ENCODE measurements around the gene TBCD.

TBCD gene

GRCh38 chr17:82925336-82925735 lies 173.5 kb downstream of the TBCD start:
- H3K4me3 ChIP-seq (ENCODE audit: low read length): no peak overlapping the region
- no peak for TF ChIP-seq CTCF (IDR thresholded peaks at IDR 0.05; ENCODE audit: insufficient read depth, low read depth, low read length, missing control alignments)
- DNase-seq (ENCODE audit: low read depth): no peak

GRCh38 chr17:82926081-82926480 lies 174.2 kb downstream of the TBCD start:
- DNase-seq (ENCODE audit: low read depth): no peak

GRCh38 chr17:82926716-82927115 lies 174.9 kb downstream of the TBCD start:
- H3K4me3 ChIP-seq (ENCODE audit: low read length): no peak overlapping the region
- no peak for TF ChIP-seq CTCF (IDR thresholded peaks at IDR 0.05; ENCODE audit: insufficient read depth, low read depth, low read length, missing control alignments)
- DNase-seq (ENCODE audit: low read depth): no peak

More at GRCh38 chr17:82926081-82926480, 174.2 kb downstream of the TBCD start:
- no peak overlapping the region for H3K4me3 ChIP-seq (ENCODE audit: low read length)
- TF ChIP-seq CTCF (IDR thresholded peaks at IDR 0.05; ENCODE audit: insufficient read depth, low read depth, low read length, missing control alignments): no peak

GRCh38 chr17:82927311-82927660 lies 175.4 kb downstream of the TBCD start:
- TF ChIP-seq CTCF (IDR thresholded peaks at IDR 0.05; ENCODE audit: insufficient read depth, low read depth, low read length, missing control alignments): no peak
- DNase-seq (ENCODE audit: low read depth): no peak

GRCh38 chr17:82927661-82928601 lies 176.1 kb downstream of the TBCD start:
- TF ChIP-seq CTCF (IDR thresholded peaks at IDR 0.05; ENCODE audit: insufficient read depth, low read depth, low read length, missing control alignments): no peak
- no peak overlapping the region for H3K4me3 ChIP-seq (ENCODE audit: low read length)
- DNase-seq (ENCODE audit: low read depth): no peak

More at GRCh38 chr17:82927311-82927660, 175.4 kb downstream of the TBCD start:
- H3K4me3 ChIP-seq (ENCODE audit: low read length): no peak overlapping the region

GRCh38 chr17:82929011-82929622 lies 177.3 kb downstream of the TBCD start:
- DNase-seq (ENCODE audit: low read depth): no peak
- no peak for TF ChIP-seq CTCF (IDR thresholded peaks at IDR 0.05; ENCODE audit: insufficient read depth, low read depth, low read length, missing control alignments)
- H3K4me3 ChIP-seq (ENCODE audit: low read length): no peak overlapping the region

Data from epithelial cell of esophagus (primary cell).